Omental fat pad (tissue), 4 donors: ENCODE measurements around the gene FKBP5. TPM values are rescaled to one million over a fixed set of nuclear protein-coding genes. Genes with fewer than 3 reads are reported as not detected.
A peak's percentile ranks its signal among the peaks of the same experiment; 100 is the strongest.
"Not testable (repeated sequence)": the region's sequence is repeated elsewhere in the genome, so short reads cannot be mapped to it uniquely, and the experiment has no call there.

Experiments
- ATAC-seq: fragments of 150-250 bp; one replicate; pipeline ENCODE4 v1.9.1; 2016; ENCODE audit warnings: mild to moderate bottlenecking, moderate library complexity; ENCODE audit not compliant: low FRiP score
- DNase-seq: peaks from one replicate; pipeline ENCODE4 v3.0.0-alpha.2; 2019; ENCODE audit warnings: low spot score
- total RNA-seq, 4 donors: library from RNA; depleted of rRNA; stranded (reverse); fragments of >200 nt; gene quantifications; one replicate each; pipeline ENCODE4 v1.1.0, GENCODE V29; 2016
- TF ChIP-seq, protein P1 (sequence below), 3 donors: fragments of 450-650 bp; IDR thresholded peaks; one replicate each; pipeline ENCODE4 v1.5.1; 2016 to 2017; ENCODE audit warnings: antibody characterized with exemption in 3 of 3, mild to moderate bottlenecking in 3 of 3, moderate library complexity in 2 of 3

The FKBP5 gene
- 100 to 1,000 TPM; 257 to 722 (median 366) TPM for total RNA-seq

DNA sequence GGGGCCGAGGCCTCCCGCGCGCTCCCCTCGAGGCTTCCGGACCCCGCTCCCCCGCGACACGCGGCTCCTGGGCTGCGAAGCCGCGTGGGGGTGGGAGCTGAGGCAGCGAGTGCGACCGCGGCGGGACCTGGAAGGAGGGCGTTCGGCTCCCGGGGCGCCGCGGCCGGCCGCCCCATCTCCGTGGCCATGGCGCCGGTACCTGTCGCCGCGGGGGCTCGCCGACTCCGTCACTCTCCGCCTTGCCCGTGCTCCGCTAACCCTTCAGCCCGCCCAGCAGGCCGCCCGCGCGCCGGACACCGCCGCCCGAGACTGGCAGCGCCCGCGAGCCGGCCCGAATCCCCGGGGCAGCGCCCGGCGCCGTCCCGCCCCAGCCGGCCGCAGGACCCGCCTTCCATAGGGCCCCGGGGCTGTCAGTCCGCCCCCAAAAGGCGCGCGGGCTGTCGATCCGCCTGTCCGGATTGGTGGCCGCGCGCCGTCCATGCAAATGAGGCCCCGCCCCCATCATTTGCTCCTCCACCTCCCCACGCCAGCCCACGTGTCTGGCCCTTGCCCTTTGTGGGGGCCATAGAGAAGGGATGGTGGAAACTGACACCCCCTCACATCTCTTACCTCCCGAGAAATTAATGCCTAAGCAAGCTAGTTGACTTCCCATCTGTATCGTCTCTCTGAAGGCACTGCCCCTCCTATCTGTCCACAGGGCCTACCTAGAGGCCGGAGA is at the start of gene FKBP5:
Gene FKBP5 (minus strand): TSS at position 311 of the 718 bp plus-strand sequence. CDS start 46,091 bp downstream, outside the sequence.
- DNase-seq (peak; percentile 93), ATAC-seq (peak; percentile 98)
- TF ChIP-seq, protein P1, sequence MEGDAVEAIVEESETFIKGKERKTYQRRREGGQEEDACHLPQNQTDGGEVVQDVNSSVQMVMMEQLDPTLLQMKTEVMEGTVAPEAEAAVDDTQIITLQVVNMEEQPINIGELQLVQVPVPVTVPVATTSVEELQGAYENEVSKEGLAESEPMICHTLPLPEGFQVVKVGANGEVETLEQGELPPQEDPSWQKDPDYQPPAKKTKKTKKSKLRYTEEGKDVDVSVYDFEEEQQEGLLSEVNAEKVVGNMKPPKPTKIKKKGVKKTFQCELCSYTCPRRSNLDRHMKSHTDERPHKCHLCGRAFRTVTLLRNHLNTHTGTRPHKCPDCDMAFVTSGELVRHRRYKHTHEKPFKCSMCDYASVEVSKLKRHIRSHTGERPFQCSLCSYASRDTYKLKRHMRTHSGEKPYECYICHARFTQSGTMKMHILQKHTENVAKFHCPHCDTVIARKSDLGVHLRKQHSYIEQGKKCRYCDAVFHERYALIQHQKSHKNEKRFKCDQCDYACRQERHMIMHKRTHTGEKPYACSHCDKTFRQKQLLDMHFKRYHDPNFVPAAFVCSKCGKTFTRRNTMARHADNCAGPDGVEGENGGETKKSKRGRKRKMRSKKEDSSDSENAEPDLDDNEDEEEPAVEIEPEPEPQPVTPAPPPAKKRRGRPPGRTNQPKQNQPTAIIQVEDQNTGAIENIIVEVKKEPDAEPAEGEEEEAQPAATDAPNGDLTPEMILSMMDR (IDR thresholded peaks at IDR 0.05): no peak

DNA sequence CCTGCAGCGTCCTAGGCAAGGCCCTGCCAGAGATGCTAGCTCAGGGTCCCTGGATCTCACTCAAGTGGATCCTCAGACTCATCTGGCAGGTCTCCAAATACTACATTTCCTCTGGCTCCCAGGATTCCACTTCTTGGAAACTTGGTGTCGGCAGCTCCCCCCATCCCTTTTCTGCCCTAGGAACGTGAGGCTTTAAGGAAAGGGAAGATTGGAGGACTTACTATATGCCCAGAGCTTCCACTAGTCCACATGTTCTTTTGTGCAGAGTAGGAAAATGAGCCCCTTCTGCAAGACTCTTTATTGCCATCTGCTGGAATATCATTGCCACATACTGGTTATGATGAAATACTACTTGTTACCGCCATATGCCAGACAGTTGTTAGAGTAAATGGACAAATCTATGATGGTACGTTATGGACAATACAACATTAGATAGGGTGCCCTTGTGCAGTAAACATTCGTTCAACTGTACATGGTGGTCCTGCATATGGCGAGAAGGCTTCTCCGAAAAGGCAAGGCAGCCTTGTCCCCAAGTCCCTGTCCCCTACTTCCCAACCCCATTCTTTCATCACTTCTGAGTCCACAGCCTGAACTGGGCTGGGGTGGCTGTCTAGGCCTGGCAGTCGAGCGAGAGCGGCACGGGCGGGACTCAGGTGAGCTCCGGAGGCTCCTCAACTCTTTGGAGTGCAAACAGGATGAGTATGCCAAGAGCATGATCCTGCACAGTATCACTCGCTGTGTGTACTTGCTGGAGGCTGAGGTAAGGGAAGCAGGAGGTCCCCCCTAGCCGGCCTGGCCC is 48.9 kb upstream of the FKBP5 start:
- DNase-seq: no peak
- TF ChIP-seq, protein P1 (IDR thresholded peaks at IDR 0.05): peak in 1 of 3 donors; percentile 63
- peak; percentile 64 for ATAC-seq

DNA sequence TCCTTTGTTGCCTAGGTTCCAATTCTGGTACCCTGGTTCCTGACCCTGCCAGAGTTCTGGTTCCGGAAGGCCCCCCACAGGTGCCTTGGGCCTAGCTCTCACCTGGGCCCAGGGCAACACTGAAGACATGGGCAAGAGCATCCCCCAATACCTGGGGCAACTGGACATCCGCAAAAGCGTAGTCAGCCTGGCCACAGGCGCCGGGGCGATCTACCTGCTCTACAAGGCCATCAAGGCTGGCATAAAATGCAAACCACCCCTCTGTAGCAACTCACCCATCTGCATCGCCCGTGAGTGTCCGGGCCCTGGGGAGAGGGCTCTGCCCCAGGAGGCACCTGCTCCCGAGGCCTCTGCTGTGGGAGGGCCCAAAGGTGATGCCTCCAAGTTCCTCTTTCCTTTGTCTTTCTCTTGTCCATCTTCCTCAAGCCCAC is 48.3 kb upstream of the FKBP5 start, which contains the start of gene ARMC12:
Gene ARMC12 (plus strand): TSS at position 51 of the 431 bp plus-strand sequence. CDS start 77 bp downstream, at position 128.
- DNase-seq: no peak
- TF ChIP-seq, protein P1 (IDR thresholded peaks at IDR 0.05): no peak

DNA sequence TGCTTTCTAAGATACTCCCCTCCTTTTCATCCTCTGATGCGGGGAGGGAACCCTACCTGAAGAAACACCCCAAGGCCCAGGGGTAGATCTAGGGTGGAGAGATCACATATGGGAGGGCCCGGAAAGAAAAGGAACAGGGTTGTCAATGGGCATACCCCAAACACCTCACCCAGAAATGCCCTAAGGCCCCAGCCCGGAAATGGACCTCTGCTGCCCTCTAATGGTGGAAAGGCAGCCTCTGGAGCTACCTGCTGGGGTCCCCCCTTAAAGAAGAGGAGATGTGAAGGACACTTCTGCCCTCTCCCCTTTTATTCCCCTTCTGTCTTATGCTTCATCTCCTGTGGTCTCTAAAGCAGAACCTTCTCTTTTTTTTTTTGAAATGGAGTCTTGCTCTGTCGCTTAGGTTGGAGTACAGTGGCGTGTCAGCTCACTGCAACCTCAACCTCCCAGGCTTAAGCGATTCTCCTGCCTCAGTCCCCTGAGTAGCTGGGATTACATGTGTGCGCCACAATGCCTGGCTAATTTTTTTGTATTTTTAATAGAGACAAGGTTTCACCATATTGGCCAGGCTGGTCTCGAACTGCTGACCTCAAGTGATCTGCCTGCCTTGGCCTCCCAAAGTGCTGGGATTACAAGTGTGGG is 47.7 kb upstream of the FKBP5 start:
- TF ChIP-seq, protein P1 (IDR thresholded peaks at IDR 0.05): peak in 1 of 3 donors; percentile 42
- peak; percentile 81 for DNase-seq
- no peak for ATAC-seq

More for the DNA sequence above, 48.3 kb upstream of the FKBP5 start, which contains the start of gene ARMC12:
- no peak for ATAC-seq

DNA sequence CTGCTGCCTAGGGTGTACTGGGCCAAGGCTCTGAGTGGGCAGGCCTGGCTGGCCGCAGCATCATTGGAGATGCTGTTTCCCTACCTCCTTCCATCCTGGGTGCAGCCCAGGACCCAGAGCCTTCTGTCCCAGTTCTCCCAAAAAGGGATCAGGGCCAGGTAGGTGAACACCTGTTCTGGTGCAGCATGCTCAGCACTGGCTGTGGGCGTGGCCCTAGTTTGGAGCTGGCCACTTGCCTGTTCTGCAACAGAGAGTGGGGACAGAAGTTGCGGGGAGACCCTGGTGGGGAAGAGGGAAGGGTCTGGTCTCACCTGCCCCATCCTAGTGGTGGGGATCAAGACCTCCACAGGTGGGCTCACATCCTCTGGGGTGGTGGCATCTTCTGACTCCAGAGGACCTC is 46.7 kb upstream of the FKBP5 start:
- ATAC-seq (no peak), DNase-seq (no peak)
- TF ChIP-seq, protein P1 (IDR thresholded peaks at IDR 0.05): no peak

DNA sequence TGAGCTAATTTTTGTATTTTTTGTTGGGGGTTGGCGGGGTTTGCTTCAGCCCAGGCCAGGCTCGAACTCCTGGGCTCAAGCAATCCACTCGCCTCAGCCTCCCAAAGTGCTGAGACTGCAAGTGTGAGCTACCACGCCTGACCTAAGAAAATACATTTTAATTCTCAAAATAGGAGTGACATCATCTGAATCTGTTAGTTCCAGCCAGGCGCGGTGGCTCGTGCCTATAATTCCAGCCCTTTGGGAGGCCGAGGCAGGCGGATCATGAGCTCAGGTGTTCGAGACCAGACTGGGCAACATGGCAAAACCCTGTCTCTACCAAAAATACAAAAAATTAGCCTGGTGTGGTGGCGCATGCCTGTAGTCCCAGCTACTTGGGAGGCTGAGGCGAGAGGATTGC is 45.6 kb upstream of the FKBP5 start:
- not testable (repeated sequence) for DNase-seq, ATAC-seq

DNA sequence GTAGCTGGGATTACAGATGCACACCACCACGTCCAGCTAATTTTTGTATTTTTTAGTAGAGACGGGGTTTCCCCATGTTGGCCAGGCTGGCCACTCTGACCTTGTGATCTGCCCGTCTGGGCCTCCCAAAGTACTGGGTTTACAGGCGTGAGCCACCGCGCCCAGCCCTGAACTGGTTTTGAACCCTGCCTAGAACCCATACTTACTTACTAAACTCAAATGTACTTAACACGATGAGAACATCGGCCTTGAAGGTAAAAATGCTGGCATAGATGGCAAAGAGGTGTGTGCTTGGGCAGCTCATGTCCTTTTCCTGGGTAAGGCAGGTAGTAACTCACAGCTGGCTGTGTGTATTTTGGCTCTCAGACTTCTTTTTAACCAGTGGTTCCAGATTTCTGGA is 44.9 kb upstream of the FKBP5 start:
- TF ChIP-seq, protein P1 (IDR thresholded peaks at IDR 0.05): no peak
- DNase-seq (no peak), ATAC-seq (no peak)
